RCC 7860 (cell line): ENCODE measurements around the gene ACAP3.

Experiments used
- DNase-seq: peaks from one replicate; pipeline ENCODE4 v3.0.0-alpha.2; 2015; ENCODE audit warnings: low spot score
- FAIRE-seq: peaks from 2 replicates; lab custom pipeline; 2012; peaks lifted over from hg19 to GRCh38; lab: Jason Lieb, UNC

ACAP3 gene

GRCh38 chr1:1304331-1305299 lies 3.1 kb downstream of the ACAP3 start:
- FAIRE-seq (no peak), DNase-seq (peak; percentile 64)

GRCh38 chr1:1303736-1304135 lies 4.0 kb downstream of the ACAP3 start:
- no peak for FAIRE-seq

GRCh38 chr1:1302951-1303509 lies 4.7 kb downstream of the ACAP3 start:
- FAIRE-seq (no peak), DNase-seq (no peak)

More at GRCh38 chr1:1303736-1304135, 4.0 kb downstream of the ACAP3 start:
- no peak for DNase-seq

- no peak for FAIRE-seq
These were observed 5.7 kb downstream of the ACAP3 start for GRCh38 chr1:1302006-1302430.

DNA sequence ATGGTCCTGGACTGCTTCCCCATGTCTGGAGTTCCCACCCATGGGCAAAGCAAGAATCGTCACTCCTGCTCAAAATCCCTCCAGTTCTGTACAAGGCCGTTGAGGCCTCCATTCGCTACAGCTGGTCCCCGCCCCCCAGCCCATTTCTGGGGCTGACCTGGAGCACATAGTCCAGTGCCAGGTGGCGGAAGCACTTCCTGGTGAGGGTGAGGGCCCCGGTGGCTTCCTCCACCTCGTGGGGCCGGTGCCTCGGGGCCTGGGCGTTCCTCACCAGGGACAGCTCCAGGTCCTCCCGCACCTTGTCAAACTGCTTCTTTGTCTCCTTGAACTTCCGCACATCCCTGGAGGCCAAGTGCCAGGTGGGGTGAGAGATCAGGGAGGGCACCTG lies 7.4 kb downstream of the ACAP3 start:
- DNase-seq (no peak), FAIRE-seq (no peak)

More at GRCh38 chr1:1302006-1302430, 5.7 kb downstream of the ACAP3 start:
- DNase-seq: no peak

- no peak for FAIRE-seq
- no peak for DNase-seq
These were observed 7.9 kb downstream of the ACAP3 start for GRCh38 chr1:1299686-1300351.

DNA sequence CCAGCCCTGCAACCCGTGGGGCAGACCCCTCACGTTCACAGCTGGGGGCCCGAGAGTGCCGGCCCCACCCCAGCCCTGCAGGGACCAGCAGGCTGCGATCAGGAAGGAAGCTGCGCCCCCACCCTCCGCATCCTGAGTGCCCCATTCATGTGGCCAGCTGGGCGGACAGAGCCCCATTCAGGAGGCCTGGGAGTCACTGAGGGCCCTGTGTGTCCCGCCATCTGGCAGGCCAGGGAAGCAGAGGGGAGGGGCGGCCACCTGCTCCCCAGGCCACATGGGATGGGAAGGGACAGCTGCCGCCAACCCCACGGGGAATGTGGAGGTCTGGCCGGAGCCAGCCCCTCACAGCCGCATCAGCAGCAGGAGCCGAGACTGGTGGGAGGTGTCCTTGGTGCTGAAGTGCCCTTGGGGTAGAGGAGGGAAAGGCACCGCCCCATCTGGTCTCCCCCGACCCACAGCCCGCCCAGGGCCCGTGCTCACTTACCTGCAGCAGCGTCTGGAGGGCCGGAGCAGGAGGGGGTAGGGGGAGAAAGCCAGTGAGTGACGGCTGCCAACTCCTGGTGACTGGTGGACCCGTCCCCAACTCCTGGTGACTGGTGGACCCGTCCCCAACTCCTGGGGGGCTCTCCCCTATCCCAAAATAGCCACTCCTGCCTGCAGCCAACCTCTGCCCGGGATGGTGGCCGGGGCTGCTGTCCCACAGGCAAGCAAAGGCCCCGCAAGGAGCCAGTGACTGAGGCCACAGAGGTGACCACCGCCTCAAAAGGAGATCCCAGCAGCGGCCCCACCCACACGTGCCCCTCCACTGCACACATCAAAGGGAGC lies 8.7 kb downstream of the ACAP3 start:
- no peak for FAIRE-seq

DNA sequence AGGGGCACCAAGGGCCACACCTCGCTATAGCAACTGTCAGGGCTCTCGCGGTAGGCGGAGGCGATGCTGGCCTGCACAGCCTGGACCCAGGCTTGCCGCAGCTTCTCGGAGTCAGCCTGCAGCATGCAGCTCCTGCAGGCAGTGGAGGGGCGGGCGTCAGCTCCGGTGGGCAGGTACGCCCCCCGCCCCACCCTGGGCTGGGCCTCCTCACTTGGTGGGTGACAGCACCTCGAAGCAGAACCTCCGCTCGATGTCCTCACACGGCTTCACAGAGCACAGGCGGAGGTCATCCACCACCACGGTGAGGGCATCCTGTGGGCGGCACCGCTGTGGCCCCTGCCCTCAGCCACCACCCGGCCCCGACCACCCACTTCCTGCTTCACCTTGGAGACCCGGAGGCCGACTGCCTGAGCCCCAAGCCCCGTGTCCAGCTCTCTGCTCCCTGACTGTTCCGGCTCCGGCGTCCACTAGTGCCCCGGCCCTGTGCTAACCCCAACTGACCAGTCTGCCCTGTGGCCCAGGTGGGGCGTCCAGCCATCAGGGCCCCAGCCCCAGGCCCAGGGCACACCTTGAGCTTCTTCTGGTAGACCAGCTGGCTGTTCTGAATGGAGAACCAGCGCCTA lies 9.8 kb downstream of the ACAP3 start:
- no peak for FAIRE-seq

More for the DNA sequence above, 8.7 kb downstream of the ACAP3 start:
- DNase-seq: no peak

DNA sequence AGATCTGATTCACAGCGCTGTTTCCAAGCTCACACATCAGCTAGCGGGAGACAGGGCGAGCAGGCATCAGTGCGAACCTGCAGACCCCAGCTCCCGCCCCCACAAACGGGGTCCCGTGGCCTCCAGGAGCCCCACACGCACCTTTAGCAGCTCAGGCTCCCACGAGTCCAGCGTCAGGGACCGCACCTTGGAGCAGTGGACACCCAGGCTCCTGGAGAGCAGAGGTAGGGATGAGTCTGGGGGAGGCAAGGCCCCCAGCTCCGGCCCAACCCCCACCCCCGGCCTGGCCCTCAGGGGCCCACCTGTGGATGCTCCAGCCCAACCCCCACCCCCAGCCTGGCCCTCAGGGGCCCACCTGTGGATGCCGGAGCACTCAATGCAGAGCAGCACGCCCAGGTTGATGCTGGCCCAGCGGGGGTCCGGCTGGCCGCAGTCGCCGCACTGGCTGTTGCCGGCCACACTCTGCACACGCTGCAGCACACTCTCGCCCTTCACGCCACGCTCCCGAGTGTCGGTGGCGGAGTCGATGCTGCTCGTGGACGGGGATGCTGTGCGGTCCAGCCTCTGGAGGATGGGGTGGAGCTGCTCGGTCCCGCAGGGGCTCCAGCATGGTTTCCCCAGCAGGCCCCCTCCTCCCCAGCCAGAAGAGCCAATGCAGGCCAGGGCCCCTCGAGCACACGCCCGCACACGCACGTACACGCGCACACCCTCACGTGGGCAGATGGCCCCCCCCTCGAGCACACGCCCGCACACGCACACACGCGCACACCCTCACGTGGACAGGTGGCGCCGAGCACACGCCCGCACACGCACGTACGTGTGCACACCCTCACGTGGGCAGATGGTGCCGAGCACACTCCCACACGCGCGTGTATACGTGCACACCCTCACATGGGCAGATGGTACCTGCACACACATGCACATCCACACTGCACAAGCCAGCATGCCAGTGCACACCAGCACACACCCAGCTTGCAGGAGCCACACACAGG lies 11.4 kb downstream of the ACAP3 start:
- DNase-seq: no peak
- FAIRE-seq: no peak

More for the DNA sequence above, 9.8 kb downstream of the ACAP3 start:
- no peak for DNase-seq

- DNase-seq (no peak), FAIRE-seq (no peak)
These were observed 12.4 kb downstream of the ACAP3 start for GRCh38 chr1:1295154-1295923.

- no peak for FAIRE-seq
These were observed 13.4 kb downstream of the ACAP3 start for GRCh38 chr1:1294250-1294890.

GRCh38 chr1:1293263-1294249 lies 14.2 kb downstream of the ACAP3 start:
- FAIRE-seq: no peak
- DNase-seq: no peak

More at GRCh38 chr1:1294250-1294890, 13.4 kb downstream of the ACAP3 start:
- no peak for DNase-seq

DNA sequence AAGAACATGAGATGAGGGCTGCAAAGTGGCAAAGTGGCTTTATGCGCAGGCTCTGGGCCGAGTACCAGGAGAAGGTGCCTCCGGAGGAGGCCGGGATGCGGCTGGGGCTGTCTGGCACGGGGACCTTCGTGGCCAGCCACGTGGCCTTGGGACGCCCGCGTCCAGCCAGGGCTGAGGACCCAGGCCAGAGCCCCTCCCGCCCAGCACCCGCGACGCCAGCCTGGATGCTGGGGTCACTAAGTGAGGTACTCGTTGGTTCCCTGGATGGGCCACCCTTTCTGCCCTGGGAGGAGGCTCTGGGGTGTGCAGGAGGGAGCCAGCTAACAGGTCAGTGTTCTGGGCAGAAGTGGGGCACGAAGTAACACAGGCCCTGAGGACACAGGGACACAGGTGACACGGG lies 14.9 kb downstream of the ACAP3 start:
- DNase-seq: no peak
- no peak for FAIRE-seq

DNA sequence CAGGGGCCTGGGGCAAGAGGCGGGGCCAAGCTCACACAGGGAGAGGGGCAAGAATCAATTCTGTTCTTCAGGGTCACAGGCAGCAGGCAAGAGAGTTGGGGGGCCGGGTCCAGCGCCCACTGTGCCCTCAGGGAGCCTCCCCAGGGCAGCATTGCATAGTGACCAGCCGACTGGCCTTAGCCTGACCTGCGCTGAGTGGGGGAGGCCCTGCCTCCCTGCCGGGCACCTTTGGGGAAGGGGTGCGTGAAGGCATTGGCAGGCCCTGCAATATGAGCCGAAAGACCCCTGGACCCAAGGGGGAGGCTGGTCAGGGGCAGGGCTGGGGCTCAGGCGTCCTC lies 15.3 kb downstream of the ACAP3 start:
- FAIRE-seq: no peak
- DNase-seq: no peak

DNA sequence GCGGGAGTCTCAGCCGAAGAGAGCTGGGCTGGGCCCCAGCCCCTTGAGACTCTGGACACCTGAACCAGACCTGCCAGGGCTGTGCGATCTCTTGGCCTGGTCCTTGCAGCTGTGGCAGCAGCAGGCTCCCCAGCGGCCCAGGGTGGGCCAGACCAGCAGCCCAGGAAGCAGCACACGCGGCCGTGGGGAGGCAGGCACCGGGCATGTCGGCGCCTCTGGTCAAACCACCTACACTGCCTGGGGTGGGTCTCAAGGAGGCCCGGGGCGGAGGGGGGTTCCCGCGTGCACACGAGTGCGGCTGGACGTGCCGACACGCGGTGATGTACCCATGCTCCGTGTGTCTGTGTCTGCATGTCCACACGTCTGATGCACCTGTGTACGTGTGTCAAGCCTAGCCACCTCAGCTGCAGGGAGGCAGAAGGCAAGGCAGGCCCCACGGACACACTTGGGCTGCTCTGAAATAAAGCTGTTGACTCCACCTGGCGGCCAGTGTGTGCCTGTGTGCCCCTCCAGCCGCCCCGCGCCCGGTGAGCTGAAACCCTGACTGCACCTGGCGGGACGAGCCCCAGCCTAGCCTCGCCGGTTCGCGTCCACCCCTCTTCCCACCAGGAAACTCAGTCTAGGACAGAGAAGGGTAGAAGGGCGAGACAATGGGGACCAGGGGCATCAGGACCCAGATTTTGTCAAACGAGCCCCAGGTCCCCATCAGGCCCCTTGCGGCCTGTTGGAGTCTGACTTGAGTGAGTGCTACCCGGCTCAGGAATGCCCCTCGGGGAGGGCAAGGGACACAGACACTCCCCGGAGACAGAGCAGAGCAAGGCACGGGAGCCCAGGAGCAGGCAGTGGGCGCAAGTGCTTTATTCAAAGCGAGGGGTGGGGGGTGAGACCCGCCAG lies 15.9 kb downstream of the ACAP3 start:
- FAIRE-seq (no peak), DNase-seq (peak; percentile 47)
